ENCODE measurements around the gene PDE1C. TPM values are rescaled to one million over a fixed set of nuclear protein-coding genes. Genes with fewer than 3 reads are reported as not detected.

PDE1C gene
- total and polyA plus RNA-seq, 2 of the 4 experiments (the other 2 are of a cell fraction): 14.2 to 61.5 TPM

DNA sequence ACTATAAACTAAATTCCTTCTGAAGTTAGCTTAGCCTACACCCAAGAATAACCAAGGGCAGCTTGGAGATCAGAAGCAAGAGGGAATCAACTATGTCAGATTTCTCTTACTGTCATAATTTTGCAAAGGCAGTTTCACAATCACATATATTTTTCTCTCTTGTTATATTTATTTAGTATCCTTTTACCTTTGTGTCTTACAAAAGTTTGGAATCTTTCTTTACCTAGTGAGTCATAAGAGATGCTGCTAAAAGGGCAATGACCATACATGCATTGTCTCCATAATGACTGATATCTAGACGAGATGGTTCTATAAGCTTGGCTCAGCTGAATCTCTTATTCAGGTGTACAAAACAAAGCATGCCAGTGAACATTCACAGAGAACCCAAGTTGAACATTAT is 322.1 kb downstream of the PDE1C start:
- Histone ChIP-seq H4K91ac (ENCODE audit: insufficient read depth, low read depth, low read length) (no peak overlapping the region), H3K4me1 (ENCODE audit: control insufficient read depth, insufficient read depth, low read length) (peaks cover 3% of the 10 kb centered on the region; the same call in 1 of the 2 replicates), H3K14ac (replicated peaks; ENCODE audit: low read depth, low read length) (no peak overlapping the region), H2AK9ac (replicated peaks; ENCODE audit: low read depth, low read length, poor library complexity) (no peak overlapping the region), H2BK15ac (ENCODE audit: low read depth, low read length) (no peak overlapping the region), H3K79me1 (ENCODE audit: low read depth in 1 of 2, low read length in 2 of 2) (no peaks in the 10 kb centered on the region), H3K18ac (ENCODE audit: low read depth, low read length) (no peak overlapping the region), H3K4me3 (ENCODE audit: insufficient read depth, low read depth, low read length) (no peak overlapping the region), H3K36me3 (ENCODE audit: control insufficient read depth, insufficient read depth, low read length) (no peaks in the 10 kb centered on the region), H3K4me2 (ENCODE audit: low read depth, low read length) (no peak overlapping the region), H3K9me1 (ENCODE audit: insufficient read depth, low read length) (0 out of 2 replicates have a peak, but pooled peaks cover 1% of the 10 kb centered on the region), H4K5ac (ENCODE audit: low read depth, low read length) (no peak overlapping the region), H3K23ac (ENCODE audit: low read depth, low read length) (no peak overlapping the region), H2AK5ac (ENCODE audit: low read depth, low read length) (no peak overlapping the region), H3K56ac (ENCODE audit: extremely low read depth, insufficient read depth, low read length) (no peak overlapping the region), H3K9me3 (ENCODE audit: control insufficient read depth, insufficient read depth, low read length) (no peaks in the 10 kb centered on the region), H3K9ac (ENCODE audit: low read depth, low read length) (no peak overlapping the region), H2BK120ac (ENCODE audit: low read depth, low read length) (no peak overlapping the region), H2AFZ (replicated peaks; ENCODE audit: low read length, poor library complexity) (no peak overlapping the region), H2BK5ac (ENCODE audit: low read depth, low read length, poor library complexity, severe bottlenecking) (no peak overlapping the region), H3K27ac (ENCODE audit: insufficient read depth, low read length) (no peak overlapping the region), H3K27me3 (ENCODE audit: control insufficient read depth, insufficient read depth, low read length) (no peaks in the 10 kb centered on the region), H2BK20ac (ENCODE audit: low read depth, low read length) (no peak overlapping the region), H3K4ac (ENCODE audit: low read depth, low read length) (no peak overlapping the region), H4K20me1 (ENCODE audit: insufficient read depth, low read length) (no peaks in the 10 kb centered on the region), H4K8ac (ENCODE audit: low read depth in 2 of 2, low read length in 2 of 2) (no peak overlapping the region)
- dilution Hi-C loops (cut with HindIII; ENCODE audit: low sequenced_read_pairs, unreplicated experiment): no loop called here
- CTCF ChIA-PET: no interaction called here
- in situ Hi-C loops (cut with MboI; ENCODE audit: low sequenced_read_pairs): loop anchor here (10.0 kb wide), 1 partner anchor 597 kb away; no protein-coding TSS in a partner anchor
- intact Hi-C loops (cut with micrococcal nuclease): no loop called here
- TF ChIP-seq FOS (IDR thresholded peaks at IDR 0.05; ENCODE audit: low read depth, low read length): no peak
- no peak for TF ChIP-seq MAZ (IDR thresholded peaks at IDR 0.05; ENCODE audit: borderline replicate concordance, low read depth, low read length)
- no peak for TF ChIP-seq MXI1 (IDR thresholded peaks at IDR 0.05; ENCODE audit: borderline replicate concordance, low read depth, low read length)
- TF ChIP-seq RFX5 (IDR thresholded peaks at IDR 0.05; ENCODE audit: low read depth, low read length): no peak
- TF ChIP-seq, protein P1, sequence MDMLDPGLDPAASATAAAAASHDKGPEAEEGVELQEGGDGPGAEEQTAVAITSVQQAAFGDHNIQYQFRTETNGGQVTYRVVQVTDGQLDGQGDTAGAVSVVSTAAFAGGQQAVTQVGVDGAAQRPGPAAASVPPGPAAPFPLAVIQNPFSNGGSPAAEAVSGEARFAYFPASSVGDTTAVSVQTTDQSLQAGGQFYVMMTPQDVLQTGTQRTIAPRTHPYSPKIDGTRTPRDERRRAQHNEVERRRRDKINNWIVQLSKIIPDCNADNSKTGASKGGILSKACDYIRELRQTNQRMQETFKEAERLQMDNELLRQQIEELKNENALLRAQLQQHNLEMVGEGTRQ (IDR thresholded peaks at IDR 0.05; ENCODE audit: low read depth, low read length): no peak
- TF ChIP-seq NFE2L2 (IDR thresholded peaks at IDR 0.05; ENCODE audit: low read depth, low read length): no peak
- no peak for TF ChIP-seq CHD1 (IDR thresholded peaks at IDR 0.05; ENCODE audit: low read depth, low read length)
- no peak for TF ChIP-seq POLR2A (IDR thresholded peaks at IDR 0.05; ENCODE audit: low read depth, low read length)
- TF ChIP-seq MAFK (IDR thresholded peaks at IDR 0.05; ENCODE audit: low read depth, low read length): no peak
- TF ChIP-seq ELK1 (IDR thresholded peaks at IDR 0.05; ENCODE audit: borderline replicate concordance, low read depth, low read length): no peak
- TF ChIP-seq RCOR1 (IDR thresholded peaks at IDR 0.05; ENCODE audit: insufficient replicate concordance, low read length): no peak
- no peak for TF ChIP-seq RAD21 (IDR thresholded peaks at IDR 0.05; ENCODE audit: low read length)
- TF ChIP-seq, protein P2, sequence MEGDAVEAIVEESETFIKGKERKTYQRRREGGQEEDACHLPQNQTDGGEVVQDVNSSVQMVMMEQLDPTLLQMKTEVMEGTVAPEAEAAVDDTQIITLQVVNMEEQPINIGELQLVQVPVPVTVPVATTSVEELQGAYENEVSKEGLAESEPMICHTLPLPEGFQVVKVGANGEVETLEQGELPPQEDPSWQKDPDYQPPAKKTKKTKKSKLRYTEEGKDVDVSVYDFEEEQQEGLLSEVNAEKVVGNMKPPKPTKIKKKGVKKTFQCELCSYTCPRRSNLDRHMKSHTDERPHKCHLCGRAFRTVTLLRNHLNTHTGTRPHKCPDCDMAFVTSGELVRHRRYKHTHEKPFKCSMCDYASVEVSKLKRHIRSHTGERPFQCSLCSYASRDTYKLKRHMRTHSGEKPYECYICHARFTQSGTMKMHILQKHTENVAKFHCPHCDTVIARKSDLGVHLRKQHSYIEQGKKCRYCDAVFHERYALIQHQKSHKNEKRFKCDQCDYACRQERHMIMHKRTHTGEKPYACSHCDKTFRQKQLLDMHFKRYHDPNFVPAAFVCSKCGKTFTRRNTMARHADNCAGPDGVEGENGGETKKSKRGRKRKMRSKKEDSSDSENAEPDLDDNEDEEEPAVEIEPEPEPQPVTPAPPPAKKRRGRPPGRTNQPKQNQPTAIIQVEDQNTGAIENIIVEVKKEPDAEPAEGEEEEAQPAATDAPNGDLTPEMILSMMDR (conservative IDR thresholded peaks at IDR 0.05; ENCODE audit: low read depth, low read length): no peak
- TF ChIP-seq SMC3 (IDR thresholded peaks at IDR 0.05; ENCODE audit: low read depth, low read length): no peak
- no peak for TF ChIP-seq BHLHE40 (IDR thresholded peaks at IDR 0.05; ENCODE audit: low read depth, low read length)
- TF ChIP-seq CEBPB (IDR thresholded peaks at IDR 0.05; ENCODE audit: low read depth, low read length): no peak
- ATAC-seq (ENCODE audit: low read depth): no peak
- DNase-seq: no peak
- POLR2A ChIA-PET (ENCODE audit: unreplicated experiment): no interaction called here
- no CpG with 5 or more reads among the region's 1 CpG for WGBS, 2 experiments (ENCODE audit: extremely low coverage in 2 of 2, insufficient read length in 1 of 2)
- no TSS peak for BruUV-seq (replicated peaks)

All from IMR-90 (cell line).